Ramos (cell line): ENCODE data around the gene CCDC158.
"Not testable (repeated sequence)": the region's sequence is repeated elsewhere in the genome, so short reads cannot be mapped to it uniquely, and the experiment has no call there.

ENCODE experiments used
- in situ Hi-C: fragments of 300-500 bp; cut with MboI; formaldehyde crosslinking; loops from one replicate; pipeline ENCODE4 v1.14.3; 2022; ENCODE audit warnings: low sequenced_read_pairs; ENCODE audit not compliant: unreplicated experiment

CCDC158 gene

GRCh38 chr4:76374798-76375197 is 46.1 kb downstream of the CCDC158 start:
- in situ Hi-C loops: no loop called here

GRCh38 chr4:76373919-76374552 is 46.9 kb downstream of the CCDC158 start:
- in situ Hi-C loops: no loop called here

- in situ Hi-C loops: loop anchor here (5.0 kb wide), 1 partner anchor 174 kb away; no protein-coding TSS in a partner anchor
Measured at GRCh38 chr4:76366737-76367136, 54.2 kb downstream of the CCDC158 start.

DNA sequence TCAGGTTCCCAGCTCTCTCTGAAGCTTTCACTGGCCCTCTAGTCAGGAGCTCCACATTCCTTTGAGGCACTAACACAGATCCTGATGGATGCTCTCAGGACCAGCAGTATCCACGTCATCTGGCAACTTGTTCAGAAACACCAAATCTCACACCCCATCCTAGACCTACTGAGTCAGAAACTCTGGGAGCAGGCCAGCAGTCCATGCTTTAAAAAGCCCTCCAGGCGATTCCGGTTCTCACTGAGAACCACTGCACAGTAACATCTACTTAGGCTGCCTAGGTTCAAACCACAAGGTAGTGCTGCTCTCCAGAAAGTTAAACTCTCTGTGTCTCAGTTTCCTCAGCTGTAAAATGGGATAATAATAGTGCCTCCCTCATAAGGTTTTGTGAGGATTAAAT is 55.3 kb downstream of the CCDC158 start:
- in situ Hi-C loops: loop anchor here (5.0 kb wide), 1 partner anchor 173 kb away; no protein-coding TSS in a partner anchor

- in situ Hi-C loops: loop anchor here (5.0 kb wide), 1 partner anchor 172 kb away; no protein-coding TSS in a partner anchor
Measured at GRCh38 chr4:76364763-76365162, 56.2 kb downstream of the CCDC158 start.

DNA sequence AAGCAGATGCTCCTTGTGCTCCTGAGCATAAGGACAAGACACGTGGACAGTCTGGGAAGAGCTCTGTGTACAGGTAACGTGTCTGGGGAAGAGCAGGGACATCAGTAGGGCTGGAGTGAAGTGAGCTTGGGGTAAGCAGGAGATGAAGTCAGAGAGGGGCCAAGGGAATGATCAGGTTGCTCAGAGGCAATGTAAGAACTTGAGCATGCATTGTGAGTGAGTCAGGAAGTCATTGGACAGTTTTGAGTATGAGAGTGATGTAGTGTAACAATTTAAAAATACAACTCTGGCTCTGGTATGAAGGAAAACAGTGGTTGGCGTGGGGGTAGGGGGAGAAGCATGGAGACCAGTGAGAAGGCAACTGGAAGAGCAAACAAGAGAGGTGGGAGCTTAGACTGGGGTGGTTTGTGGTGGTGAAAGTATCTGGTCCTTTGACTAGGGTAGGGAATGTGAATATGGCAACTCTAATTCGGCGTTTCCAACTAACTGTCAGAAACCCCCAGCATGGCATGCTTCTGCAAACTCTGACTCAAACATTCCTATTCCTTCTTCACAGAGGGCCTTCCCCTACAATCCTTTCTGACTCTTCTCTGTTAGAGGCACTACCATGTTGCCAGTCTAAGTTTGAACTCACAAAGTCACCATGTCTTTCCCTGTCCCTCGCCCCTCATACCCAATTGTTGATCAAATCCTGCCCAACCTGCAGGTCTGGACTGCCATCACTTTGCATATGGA is 57.2 kb downstream of the CCDC158 start:
- in situ Hi-C loops: no loop called here

- in situ Hi-C loops: no loop called here
Measured at GRCh38 chr4:76361689-76362412, 59.1 kb downstream of the CCDC158 start.

GRCh38 chr4:76359881-76360466 is 61.0 kb downstream of the CCDC158 start:
- in situ Hi-C loops: not testable (repeated sequence)

GRCh38 chr4:76357981-76358380 is 63.0 kb downstream of the CCDC158 start:
- in situ Hi-C loops: no loop called here

- in situ Hi-C loops: no loop called here
Measured at GRCh38 chr4:76354517-76355473, 66.1 kb downstream of the CCDC158 start.

DNA sequence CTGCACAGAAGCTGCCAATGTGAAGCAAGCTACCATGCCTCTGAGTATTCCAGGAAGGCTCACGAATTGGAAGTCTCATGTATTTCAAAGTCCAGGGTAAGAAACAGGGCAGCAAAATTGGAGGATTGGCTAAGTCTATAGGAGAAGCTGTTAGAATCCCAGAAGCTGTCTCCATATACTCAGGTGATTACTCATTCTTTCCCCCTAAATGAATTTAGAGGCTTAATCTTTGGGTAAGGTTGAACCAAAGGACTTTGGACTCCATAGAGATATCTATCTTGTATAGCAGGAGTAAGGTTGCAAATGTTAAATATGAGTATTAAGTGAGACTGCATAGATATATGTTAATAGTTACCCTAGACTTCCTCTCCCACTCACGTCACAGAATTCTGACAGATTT is 78.1 kb downstream of the CCDC158 start:
- in situ Hi-C loops: no loop called here

- in situ Hi-C loops: no loop called here
Measured at GRCh38 chr4:76342191-76342590, 78.8 kb downstream of the CCDC158 start.

DNA sequence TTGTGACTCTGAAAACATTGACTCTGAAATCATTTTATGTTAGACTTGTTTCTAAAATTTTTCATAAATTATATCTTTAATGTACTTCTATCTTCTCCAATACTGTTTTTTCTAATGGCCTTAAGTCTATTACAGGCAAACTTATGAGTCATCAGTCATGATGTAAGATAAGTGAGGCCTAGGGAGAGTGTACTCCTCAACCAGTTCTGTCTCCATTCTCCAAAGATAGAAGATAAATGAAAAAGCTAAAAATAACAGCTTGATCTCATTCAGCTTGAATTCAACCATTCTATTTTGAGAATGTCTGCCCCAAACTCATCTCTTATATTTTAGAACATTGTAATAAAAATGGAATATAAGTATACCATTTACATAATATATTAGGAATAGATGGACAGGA is 79.9 kb downstream of the CCDC158 start:
- in situ Hi-C loops: no loop called here

DNA sequence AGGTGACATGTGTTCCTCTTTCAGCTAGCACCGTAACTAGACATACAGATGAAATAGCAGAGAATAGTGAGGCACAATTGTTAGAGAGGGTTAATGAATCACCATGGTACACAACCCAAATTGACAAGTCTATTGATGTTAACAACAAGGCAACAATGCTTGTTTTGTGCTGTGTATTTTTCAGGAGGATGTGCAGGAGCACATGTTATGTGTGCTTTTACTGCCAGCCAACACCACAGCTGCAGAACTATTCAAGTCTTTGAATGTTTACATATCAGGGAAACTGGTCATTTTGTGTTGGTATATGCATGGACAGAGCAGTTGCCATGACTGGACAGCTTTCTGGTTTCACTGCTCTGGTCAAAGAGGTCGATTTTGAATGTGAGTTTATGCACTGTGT is 81.6 kb downstream of the CCDC158 start:
- in situ Hi-C loops: no loop called here

- in situ Hi-C loops: no loop called here
Measured at GRCh38 chr4:76334885-76335284, 86.1 kb downstream of the CCDC158 start.

GRCh38 chr4:76326515-76326914 is 94.4 kb downstream of the CCDC158 start:
- in situ Hi-C loops: no loop called here

GRCh38 chr4:76325072-76325471 is 95.9 kb downstream of the CCDC158 start:
- in situ Hi-C loops: no loop called here

DNA sequence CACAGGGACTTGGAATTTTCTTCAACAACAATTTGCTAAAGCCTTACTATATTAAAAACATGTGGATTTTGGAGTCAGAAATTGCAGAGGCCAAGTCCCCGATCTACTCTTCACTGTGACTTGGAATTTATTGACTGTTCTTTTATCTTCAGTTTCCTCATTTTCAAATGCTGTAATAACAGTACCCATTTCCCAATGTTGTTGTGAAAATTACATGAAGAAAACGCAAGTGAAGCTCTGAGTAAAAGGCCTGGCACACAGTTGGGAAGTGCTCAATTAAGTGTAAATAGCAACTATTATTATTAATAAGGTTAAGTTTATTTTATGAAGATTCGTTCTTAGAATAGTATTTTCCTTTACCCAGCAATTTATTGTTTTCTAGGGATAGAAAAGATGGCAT is 98.7 kb downstream of the CCDC158 start:
- in situ Hi-C loops: no loop called here

- in situ Hi-C loops: no loop called here
Measured at GRCh38 chr4:76316131-76316530, 104.8 kb downstream of the CCDC158 start.
